Ishikawa (cell line): ENCODE measurements around the gene RFX6.

Experiments used
- CEBPB ChIP-seq: IDR thresholded peaks from 2 replicates; pipeline ENCODE4 v1.6.1; 2012
- CREB1 ChIP-seq: IDR thresholded peaks from 2 replicates; pipeline ENCODE4 v1.6.1; 2012; ENCODE audit warnings: low read depth
- EGR1 ChIP-seq: IDR thresholded peaks from 2 replicates; pipeline ENCODE4 v1.6.1; 2012
- EP300 ChIP-seq: IDR thresholded peaks from 2 replicates; pipeline ENCODE4 v1.6.1; 2012; ENCODE audit warnings: borderline replicate concordance
- FOXM1 ChIP-seq: IDR thresholded peaks from 2 replicates; pipeline ENCODE4 v1.6.1; 2012; ENCODE audit warnings: low read depth, borderline replicate concordance
- NFIC ChIP-seq: IDR thresholded peaks from 2 replicates; pipeline ENCODE4 v1.6.1; 2012
- RAD21 ChIP-seq: IDR thresholded peaks from 2 replicates; pipeline ENCODE4 v1.6.1; 2012; ENCODE audit warnings: low read depth
- REST ChIP-seq: IDR thresholded peaks from 2 replicates; pipeline ENCODE4 v1.6.1; 2012; ENCODE audit warnings: low read depth, mild to moderate bottlenecking
- TAF1 ChIP-seq: IDR thresholded peaks from 2 replicates; pipeline ENCODE4 v1.6.1; 2012; ENCODE audit warnings: low read depth, mild to moderate bottlenecking
- TCF12 ChIP-seq: IDR thresholded peaks from 2 replicates; pipeline ENCODE4 v1.6.1; 2012; ENCODE audit warnings: low read depth
- TEAD4 ChIP-seq: IDR thresholded peaks from 2 replicates; pipeline ENCODE4 v1.6.1; 2012
- USF1 ChIP-seq: IDR thresholded peaks from 2 replicates; pipeline ENCODE4 v1.6.1; 2012
- YY1 ChIP-seq: IDR thresholded peaks from 2 replicates; pipeline ENCODE4 v1.6.1; 2012; ENCODE audit warnings: low read depth
- ZBTB7A ChIP-seq: IDR thresholded peaks from 2 replicates; pipeline ENCODE4 v1.6.1; 2012; ENCODE audit warnings: low read depth
- TF ChIP-seq, protein P1 (sequence below): IDR thresholded peaks from 2 replicates; pipeline ENCODE4 v1.6.1; 2012

The RFX6 gene

GRCh38 chr6:116974526-116975316, 97.7 kb downstream of the RFX6 start:
- TF ChIP-seq REST = no peak
- TF ChIP-seq RAD21 = no peak
- TF ChIP-seq, protein P1, sequence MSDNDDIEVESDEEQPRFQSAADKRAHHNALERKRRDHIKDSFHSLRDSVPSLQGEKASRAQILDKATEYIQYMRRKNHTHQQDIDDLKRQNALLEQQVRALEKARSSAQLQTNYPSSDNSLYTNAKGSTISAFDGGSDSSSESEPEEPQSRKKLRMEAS = no peak
- no peak for TF ChIP-seq TEAD4
- TF ChIP-seq TAF1 = no peak
- no peak for TF ChIP-seq CEBPB
- TF ChIP-seq EP300 = no peak
- no peak for TF ChIP-seq NFIC
- no peak for TF ChIP-seq EGR1
- no peak for TF ChIP-seq USF1
- TF ChIP-seq CREB1 = no peak
- no peak for TF ChIP-seq ZBTB7A
- no peak for TF ChIP-seq YY1
- TF ChIP-seq FOXM1 = no peak
- TF ChIP-seq TCF12 = no peak

DNA sequence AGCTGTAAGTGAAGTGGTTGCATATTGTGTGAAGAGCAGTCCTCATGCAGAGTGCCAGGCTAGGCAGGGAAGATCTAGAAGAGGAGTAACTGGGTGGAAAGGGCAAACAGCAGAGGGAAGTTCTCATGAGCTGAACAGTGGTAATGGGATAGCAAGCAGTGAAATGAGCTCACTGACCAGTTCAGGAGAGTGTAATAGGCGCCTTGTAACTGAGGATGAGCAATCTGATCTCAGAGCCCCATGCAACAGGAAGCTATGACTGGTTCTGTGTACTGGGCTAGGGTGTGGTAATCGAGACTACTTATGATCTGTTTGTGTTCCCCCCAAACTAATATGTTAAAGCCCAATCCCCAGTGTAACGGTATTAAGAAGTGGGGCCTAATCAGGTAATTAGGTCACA, 98.6 kb downstream of the RFX6 start:
- TF ChIP-seq FOXM1 = no peak
- no peak for TF ChIP-seq REST
- TF ChIP-seq, protein P1 = no peak
- no peak for TF ChIP-seq CEBPB
- no peak for TF ChIP-seq YY1
- TF ChIP-seq NFIC = no peak

GRCh38 chr6:116979560-116979959, 102.5 kb downstream of the RFX6 start:
- no peak for TF ChIP-seq TCF12
- TF ChIP-seq REST = no peak
- no peak for TF ChIP-seq EGR1
- no peak for TF ChIP-seq TEAD4
- no peak for TF ChIP-seq CEBPB
- TF ChIP-seq USF1 = no peak
- TF ChIP-seq, protein P1 = no peak
- no peak for TF ChIP-seq EP300
- no peak for TF ChIP-seq YY1
- no peak for TF ChIP-seq RAD21
